ENCODE results near the gene PYCR2.

DNA sequence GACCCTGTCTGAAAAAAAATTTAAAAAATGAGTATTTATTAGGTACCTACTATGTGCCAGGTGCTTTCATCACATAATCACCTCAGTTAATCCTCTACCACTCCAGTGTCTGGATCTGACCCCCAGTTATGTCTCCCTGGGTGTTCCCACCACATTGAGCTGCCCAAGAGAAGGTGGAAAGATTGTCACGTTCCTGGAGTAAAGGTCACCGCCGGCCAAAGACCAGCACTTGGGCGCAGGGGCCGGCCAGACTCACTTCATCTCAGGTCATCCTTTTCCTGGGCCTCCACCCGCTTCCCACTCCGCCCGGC is 714 bp downstream of the PYCR2 start:
- TF ChIP-seq, protein P1, sequence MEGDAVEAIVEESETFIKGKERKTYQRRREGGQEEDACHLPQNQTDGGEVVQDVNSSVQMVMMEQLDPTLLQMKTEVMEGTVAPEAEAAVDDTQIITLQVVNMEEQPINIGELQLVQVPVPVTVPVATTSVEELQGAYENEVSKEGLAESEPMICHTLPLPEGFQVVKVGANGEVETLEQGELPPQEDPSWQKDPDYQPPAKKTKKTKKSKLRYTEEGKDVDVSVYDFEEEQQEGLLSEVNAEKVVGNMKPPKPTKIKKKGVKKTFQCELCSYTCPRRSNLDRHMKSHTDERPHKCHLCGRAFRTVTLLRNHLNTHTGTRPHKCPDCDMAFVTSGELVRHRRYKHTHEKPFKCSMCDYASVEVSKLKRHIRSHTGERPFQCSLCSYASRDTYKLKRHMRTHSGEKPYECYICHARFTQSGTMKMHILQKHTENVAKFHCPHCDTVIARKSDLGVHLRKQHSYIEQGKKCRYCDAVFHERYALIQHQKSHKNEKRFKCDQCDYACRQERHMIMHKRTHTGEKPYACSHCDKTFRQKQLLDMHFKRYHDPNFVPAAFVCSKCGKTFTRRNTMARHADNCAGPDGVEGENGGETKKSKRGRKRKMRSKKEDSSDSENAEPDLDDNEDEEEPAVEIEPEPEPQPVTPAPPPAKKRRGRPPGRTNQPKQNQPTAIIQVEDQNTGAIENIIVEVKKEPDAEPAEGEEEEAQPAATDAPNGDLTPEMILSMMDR (IDR thresholded peaks at IDR 0.05) = no peak
- TF ChIP-seq POLR2A (IDR thresholded peaks at IDR 0.05) = no peak

Measured in Peyer's patch (tissue), 4 donors.